Liver (tissue), 9 donors: ENCODE measurements around the gene SPECC1. TPM values are rescaled to one million over a fixed set of nuclear protein-coding genes. Genes with fewer than 3 reads are reported as not detected.

Source experiments
- DNase-seq: peaks from one replicate; pipeline ENCODE4 v3.0.0-alpha.2; 2017; ENCODE audit warnings: low spot score
- H3K27ac ChIP-seq, 2 donors: one replicate each; pipeline ENCODE4 v1.7.0; 2013; ENCODE audit warnings: inconsistent platforms in 2 of 2, low read length in 2 of 2, control low read depth in 1 of 2, low read depth in 1 of 2, mild to moderate bottlenecking in 1 of 2
- H3K27me3 ChIP-seq, 4 donors: one replicate each; pipeline versions ENCODE4 v1.6.1 to v1.7.0; 2013; ENCODE audit warnings: low read length in 3 of 4, inconsistent platforms in 1 of 4, mild to moderate bottlenecking in 1 of 4, moderate library complexity in 1 of 4; ENCODE audit not compliant: control insufficient read depth in 4 of 4, insufficient read depth in 4 of 4
- H3K36me3 ChIP-seq, 4 donors: one replicate each; pipeline versions ENCODE4 v1.6.1 to v1.7.0; 2013; ENCODE audit warnings: low read length in 3 of 4, mild to moderate bottlenecking in 3 of 4, low read depth in 1 of 4, moderate library complexity in 1 of 4; ENCODE audit not compliant: control insufficient read depth in 4 of 4, insufficient read depth in 3 of 4
- H3K4me1 ChIP-seq, 4 donors: one replicate each; pipeline versions ENCODE4 v1.6.1 to v1.7.0; 2013; ENCODE audit warnings: low read length in 3 of 4, mild to moderate bottlenecking in 3 of 4, moderate library complexity in 1 of 4; ENCODE audit not compliant: control insufficient read depth in 4 of 4, insufficient read depth in 4 of 4
- H3K4me3 ChIP-seq, 3 donors: one replicate each; pipeline versions ENCODE4 v1.6.1 to v1.7.0; 2013; ENCODE audit warnings: low read length in 3 of 3, control low read depth in 1 of 3, low read depth in 1 of 3, mild to moderate bottlenecking in 1 of 3
- H3K9ac ChIP-seq, 2 donors: one replicate each; pipeline ENCODE4 v1.7.0; 2013; ENCODE audit warnings: low read length in 2 of 2, mild to moderate bottlenecking in 2 of 2, moderate library complexity in 2 of 2, control low read depth in 1 of 2, low read depth in 1 of 2
- H3K9me3 ChIP-seq, 4 donors: one replicate each; pipeline versions ENCODE4 v1.6.1 to v1.7.0; 2013; ENCODE audit warnings: low read length in 3 of 4; ENCODE audit not compliant: control insufficient read depth in 4 of 4
- ATF3 ChIP-seq: IDR thresholded peaks from 2 replicates; pipeline ENCODE4 v1.6.1; 2016; ENCODE audit warnings: antibody characterized with exemption
- EGR1 ChIP-seq, 2 donors: IDR thresholded peaks; 2 replicates each; pipeline ENCODE4 v1.6.1; 2016 to 2018; ENCODE audit warnings: antibody characterized with exemption in 2 of 2, low read depth in 2 of 2
- FOXA1 ChIP-seq: IDR thresholded peaks from 2 replicates; pipeline ENCODE4 v1.6.1; 2016; ENCODE audit warnings: antibody characterized with exemption
- FOXA2 ChIP-seq: IDR thresholded peaks from 2 replicates; pipeline ENCODE4 v1.6.1; 2016; ENCODE audit warnings: antibody characterized with exemption
- GABPA ChIP-seq, 2 donors: IDR thresholded peaks in 1 of 2; conservative IDR thresholded peaks in 1 of 2; 2 replicates each; pipeline ENCODE4 v1.6.1; 2016; ENCODE audit warnings: antibody characterized with exemption in 2 of 2, mild to moderate bottlenecking in 1 of 2, moderate library complexity in 1 of 2
- HNF4A ChIP-seq, 2 donors: conservative IDR thresholded peaks; 2 replicates each; pipeline ENCODE4 v1.6.1; 2016; ENCODE audit warnings: antibody characterized with exemption in 2 of 2, mild to moderate bottlenecking in 2 of 2
- HNF4G ChIP-seq: IDR thresholded peaks from 2 replicates; pipeline ENCODE4 v1.6.1; 2016; ENCODE audit warnings: antibody characterized with exemption
- JUND ChIP-seq, 2 donors: IDR thresholded peaks; 2 replicates each; pipeline ENCODE4 v1.6.1; 2016; ENCODE audit warnings: antibody characterized with exemption in 2 of 2
- NR2F2 ChIP-seq: IDR thresholded peaks from 2 replicates; pipeline ENCODE4 v1.6.1; 2016; ENCODE audit warnings: antibody characterized with exemption
- RAD21 ChIP-seq, 2 donors: IDR thresholded peaks; 2 replicates each; pipeline ENCODE4 v1.6.1; 2016; ENCODE audit warnings: antibody characterized with exemption in 2 of 2, mild to moderate bottlenecking in 2 of 2
- REST ChIP-seq: IDR thresholded peaks from 2 replicates; pipeline ENCODE4 v1.6.1; 2016; ENCODE audit warnings: antibody characterized with exemption, mild to moderate bottlenecking
- RXRA ChIP-seq, 2 donors: IDR thresholded peaks; 2 replicates each; pipeline ENCODE4 v1.6.1; 2017 to 2018; ENCODE audit warnings: antibody characterized with exemption in 2 of 2, mild to moderate bottlenecking in 1 of 2
- SP1 ChIP-seq: IDR thresholded peaks from 2 replicates; pipeline ENCODE4 v1.6.1; 2018; ENCODE audit warnings: antibody characterized with exemption, mild to moderate bottlenecking
- TAF1 ChIP-seq: conservative IDR thresholded peaks from 2 replicates; pipeline ENCODE4 v1.6.1; 2016; ENCODE audit warnings: antibody characterized with exemption, mild to moderate bottlenecking
- YY1 ChIP-seq: IDR thresholded peaks from 2 replicates; pipeline ENCODE4 v1.6.1; 2016; ENCODE audit warnings: antibody characterized with exemption, mild to moderate bottlenecking
- ZBTB33 ChIP-seq: IDR thresholded peaks from 2 replicates; pipeline ENCODE4 v1.6.1; 2016; ENCODE audit warnings: antibody characterized with exemption
- WGBS: extraction: QIAGEN DNeasy Blood & Tissue Kit; methylation state at CpG from one replicate; pipeline ENCODE4 v1.1.7; 2013; 5-methylcytosine and 5-hydroxymethylcytosine counted together
- polyA plus RNA-seq, 2 donors: library from polyadenylated mRNA; stranded (reverse) in 1 of 2; unstranded in 1 of 2; fragments of 200-250 nt in 1 of 2; fragments of >200 nt in 1 of 2; fragmentation: Nextera tagmentation in 1 of 2; extraction: Ambion mirVana in 1 of 2; gene quantifications; one replicate each; pipeline versions ENCODE4 v1.2.1 to v1.2.3, GENCODE V29; 2013 to 2015
- total RNA-seq, 2 donors: library from RNA; depleted of rRNA; stranded (reverse); fragments of >200 nt; gene quantifications; one replicate each; pipeline ENCODE4 v1.2.3, GENCODE V29; 2014
- TF ChIP-seq, protein P1 (sequence below): IDR thresholded peaks from 2 replicates; pipeline ENCODE4 v1.6.1; 2016; ENCODE audit warnings: antibody characterized with exemption
- donor health status: healthy.
- donor health status: healthy.
- donor health status: healthy.
- donor health status: healthy.
- donor health status: healthy.

Gene SPECC1
- total and polyA plus RNA-seq, 4 donors = 0.36 to 70.3 (median 1.8) TPM

- Histone ChIP-seq H3K9ac (no peak overlapping the region), H3K4me3 (no peak overlapping the region), H3K4me1 (peaks cover 0 to 4% (median 1%) of the 10 kb centered on the region in 4 donors), H3K36me3 (no peaks in the 10 kb centered on the region), H3K9me3 (no peaks in the 10 kb centered on the region), H3K27ac (no peak overlapping the region), H3K27me3 (no peaks in the 10 kb centered on the region)
- DNase-seq = no peak
- TF ChIP-seq TAF1 = no peak
- TF ChIP-seq JUND (IDR thresholded peaks at IDR 0.05) = no peak
- no peak for TF ChIP-seq GABPA (IDR thresholded peaks at IDR 0.05 in 1 of 2, conservative IDR thresholded peaks at IDR 0.05 in 1 of 2)
- TF ChIP-seq YY1 = no peak
- no peak for TF ChIP-seq HNF4G
- TF ChIP-seq NR2F2 = no peak
- TF ChIP-seq, protein P1, sequence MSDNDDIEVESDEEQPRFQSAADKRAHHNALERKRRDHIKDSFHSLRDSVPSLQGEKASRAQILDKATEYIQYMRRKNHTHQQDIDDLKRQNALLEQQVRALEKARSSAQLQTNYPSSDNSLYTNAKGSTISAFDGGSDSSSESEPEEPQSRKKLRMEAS = no peak
- no peak for TF ChIP-seq RAD21 (IDR thresholded peaks at IDR 0.05)
- no peak for TF ChIP-seq FOXA2
- no peak for TF ChIP-seq RXRA (IDR thresholded peaks at IDR 0.05)
- TF ChIP-seq ATF3 = no peak
- TF ChIP-seq REST = no peak
- no peak for TF ChIP-seq HNF4A (conservative IDR thresholded peaks at IDR 0.05)
- 66% methylated on average over 5 of the region's 5 CpGs for WGBS
Measured at GRCh38 chr17:19996502-19996901, 12.7 kb upstream of the SPECC1 start.

- H3K4me1 ChIP-seq = peaks cover 6 to 16% (median 12%) of the 10 kb centered on the region in 4 donors
- no peaks in the 10 kb centered on the region for H3K9me3 ChIP-seq
- WGBS = 24% methylated on average over 35 of the region's 35 CpGs
- H3K27ac ChIP-seq = no peak overlapping the region
- H3K9ac ChIP-seq = no peak overlapping the region
- H3K4me3 ChIP-seq = peak overlapping the region; percentile 2 to 71 (median 29)
- peak; percentile 61 for DNase-seq
- no peaks in the 10 kb centered on the region for H3K36me3 ChIP-seq
- TF ChIP-seq YY1 (no peak), TAF1 (no peak), EGR1 (IDR thresholded peaks at IDR 0.05; ENCODE audit: low read depth in 2 of 2) (no peak)
- peaks cover 0 to 8% (median 5%) of the 10 kb centered on the region in 4 donors for H3K27me3 ChIP-seq
Measured at GRCh38 chr17:20008242-20009051, 712 bp upstream of the SPECC1 start.

DNA sequence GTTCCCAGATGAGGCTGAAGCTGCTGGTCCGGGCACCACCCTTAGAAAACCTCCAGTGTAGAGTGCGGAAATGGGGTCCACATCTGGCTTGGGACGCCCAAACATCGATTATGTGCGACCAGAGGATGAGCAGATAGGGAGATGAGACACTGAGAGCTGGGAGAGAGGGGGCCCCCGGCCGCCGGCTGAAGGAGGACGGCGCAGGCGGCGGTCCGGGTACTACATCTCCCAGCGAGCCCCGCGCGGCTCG, 182 bp upstream of the SPECC1 start:
- 1% methylated on average over 18 of the region's 18 CpGs for WGBS
- Histone ChIP-seq H3K4me1 (peaks cover 6 to 16% (median 12%) of the 10 kb centered on the region in 4 donors), H3K4me3 (peak overlapping the region; percentile 2 to 71 (median 29)), H3K9ac (no peak overlapping the region), H3K27me3 (peaks cover 0 to 13% (median 5%) of the 10 kb centered on the region in 4 donors), H3K9me3 (no peaks in the 10 kb centered on the region), H3K27ac (no peak overlapping the region), H3K36me3 (no peaks in the 10 kb centered on the region)
- DNase-seq = no peak
- TF ChIP-seq FOXA1 (no peak), YY1 (no peak), RXRA (IDR thresholded peaks at IDR 0.05) (no peak), ATF3 (no peak), ZBTB33 (no peak), FOXA2 (no peak), GABPA (IDR thresholded peaks at IDR 0.05 in 1 of 2, conservative IDR thresholded peaks at IDR 0.05 in 1 of 2) (no peak), HNF4G (no peak), SP1 (no peak), EGR1 (IDR thresholded peaks at IDR 0.05; ENCODE audit: low read depth in 2 of 2) (no peak)
